ENCODE measurements around the gene CGB7.
"Not testable (repeated sequence)": the region's sequence is repeated elsewhere in the genome, so short reads cannot be mapped to it uniquely, and the experiment has no call there.

CGB7 gene

DNA sequence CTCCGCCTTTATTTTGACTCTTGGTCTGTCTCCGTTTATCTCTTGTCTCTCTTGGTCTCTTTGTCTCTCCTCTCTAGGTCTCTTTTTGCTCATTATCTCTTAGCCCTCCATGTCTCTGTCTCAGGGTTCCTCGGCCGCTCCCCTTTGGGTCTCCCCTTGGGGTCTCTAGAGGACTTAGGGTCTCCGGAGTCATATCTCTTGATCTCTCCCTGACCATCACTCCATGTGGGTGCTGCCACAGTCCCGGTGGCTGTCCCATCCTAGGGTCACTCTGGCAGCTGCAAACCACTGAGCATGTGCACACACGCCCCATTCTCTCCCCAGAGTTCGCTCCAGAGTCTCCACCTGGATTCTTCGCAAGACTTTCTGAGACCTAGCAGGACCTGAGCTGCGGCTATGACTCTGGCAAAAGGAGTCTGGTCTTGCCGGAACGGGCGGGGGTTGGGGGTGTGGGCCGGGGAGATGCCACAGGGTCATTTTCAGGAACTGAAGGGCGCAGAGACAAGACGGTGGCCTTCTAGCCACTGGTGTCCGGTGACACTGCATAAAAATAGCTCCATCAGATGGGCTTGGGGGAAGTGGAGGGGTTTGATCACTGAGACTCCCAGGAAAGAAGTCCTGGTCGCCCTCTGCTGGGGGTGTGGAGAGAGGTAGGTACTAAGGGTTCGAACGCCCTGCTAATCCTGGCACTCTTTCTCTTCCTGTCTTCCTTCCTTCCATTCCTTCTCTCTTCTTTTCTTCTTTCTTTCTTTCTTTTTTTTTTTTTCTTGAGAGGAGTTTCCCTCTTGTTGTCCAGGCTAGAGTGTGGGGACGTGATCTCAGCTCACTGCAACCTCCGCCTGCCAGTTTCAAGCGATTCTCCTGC, 16.2 kb upstream of the CGB7 start:
- DNase-seq (ENCODE audit: low read depth in 2 of 2), result no peak

DNA sequence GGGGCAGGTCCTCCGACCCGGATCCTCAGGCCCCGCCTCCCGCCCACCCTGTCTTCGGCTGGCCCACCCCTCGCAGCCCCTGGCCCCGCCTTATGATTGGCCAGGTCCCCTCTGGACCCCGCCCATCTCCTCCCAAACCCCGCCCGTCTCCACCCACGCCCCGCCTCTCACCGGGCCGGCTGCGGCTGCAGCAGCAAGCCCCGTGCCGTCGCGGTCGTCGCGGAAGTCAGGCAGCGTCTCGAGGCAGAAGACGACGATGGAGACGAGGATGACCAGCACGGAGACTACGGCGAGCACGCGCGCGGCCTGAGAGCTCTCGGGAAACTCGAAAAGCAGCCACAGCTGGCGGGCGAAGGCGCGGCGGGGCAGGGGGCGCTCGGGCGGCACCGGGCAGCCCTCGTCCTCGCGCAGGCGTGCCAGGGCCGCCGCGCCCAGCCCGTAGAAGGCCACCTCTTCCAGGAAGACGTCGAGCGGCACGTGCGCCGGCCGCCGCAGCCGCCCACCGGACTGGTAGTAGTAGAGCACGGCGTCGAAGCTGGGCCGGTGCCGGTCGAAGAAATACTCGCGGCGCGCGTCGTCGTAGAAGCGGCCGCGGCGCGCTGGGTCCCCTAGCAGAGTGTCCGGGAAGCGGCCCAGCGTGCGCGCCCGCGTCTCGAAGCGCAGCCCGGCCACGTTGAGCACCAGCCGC, 14.5 kb upstream of the CGB7 start:
- DNase-seq (ENCODE audit: low read depth in 2 of 2), result peak in 1 of 2 experiments; percentile 26

GRCh38 chr19:49070416-49070815, 12.9 kb upstream of the CGB7 start:
- no peak for DNase-seq (ENCODE audit: low read depth in 2 of 2)

DNA sequence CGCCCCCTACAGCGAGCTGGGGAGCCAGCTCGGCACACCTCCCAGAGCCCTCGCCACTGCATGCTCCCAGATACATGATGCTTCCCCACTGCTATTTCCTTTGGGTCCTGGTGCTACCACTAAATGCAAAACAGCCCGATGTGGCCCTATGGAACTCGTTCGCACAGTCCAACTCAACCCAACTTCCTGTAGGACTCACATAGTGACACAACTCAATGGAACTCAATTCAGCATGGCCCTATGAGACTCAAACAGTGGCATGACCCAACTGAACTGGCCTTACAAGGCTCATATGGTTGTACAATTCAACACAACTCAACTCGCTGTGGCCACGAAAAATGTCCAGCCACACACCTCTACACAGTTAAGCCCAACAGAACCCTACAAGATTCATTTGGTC, 11.5 kb upstream of the CGB7 start:
- DNase-seq (ENCODE audit: low read depth in 2 of 2), result no peak

DNA sequence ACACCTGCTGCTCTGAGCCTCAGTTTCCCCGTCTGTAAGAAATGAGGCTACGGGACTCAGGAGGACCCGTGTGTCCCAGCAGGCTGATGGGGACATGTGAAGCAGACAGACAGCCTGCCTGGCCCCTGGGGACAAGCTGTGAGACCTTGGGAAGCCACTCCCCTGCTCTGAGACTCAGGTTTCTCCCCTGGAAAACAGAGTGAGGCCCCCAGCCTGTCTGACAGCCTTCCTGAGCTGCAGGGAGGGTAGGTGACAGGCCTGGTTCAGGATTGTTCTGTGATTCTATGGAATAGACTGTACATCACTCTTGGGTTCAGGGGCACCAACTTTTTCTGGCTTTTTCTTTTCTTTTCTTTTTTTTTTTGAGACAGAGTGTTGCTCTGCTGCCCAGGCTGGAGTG, 10.0 kb upstream of the CGB7 start:
- DNase-seq (ENCODE audit: low read depth in 2 of 2), result no peak

DNA sequence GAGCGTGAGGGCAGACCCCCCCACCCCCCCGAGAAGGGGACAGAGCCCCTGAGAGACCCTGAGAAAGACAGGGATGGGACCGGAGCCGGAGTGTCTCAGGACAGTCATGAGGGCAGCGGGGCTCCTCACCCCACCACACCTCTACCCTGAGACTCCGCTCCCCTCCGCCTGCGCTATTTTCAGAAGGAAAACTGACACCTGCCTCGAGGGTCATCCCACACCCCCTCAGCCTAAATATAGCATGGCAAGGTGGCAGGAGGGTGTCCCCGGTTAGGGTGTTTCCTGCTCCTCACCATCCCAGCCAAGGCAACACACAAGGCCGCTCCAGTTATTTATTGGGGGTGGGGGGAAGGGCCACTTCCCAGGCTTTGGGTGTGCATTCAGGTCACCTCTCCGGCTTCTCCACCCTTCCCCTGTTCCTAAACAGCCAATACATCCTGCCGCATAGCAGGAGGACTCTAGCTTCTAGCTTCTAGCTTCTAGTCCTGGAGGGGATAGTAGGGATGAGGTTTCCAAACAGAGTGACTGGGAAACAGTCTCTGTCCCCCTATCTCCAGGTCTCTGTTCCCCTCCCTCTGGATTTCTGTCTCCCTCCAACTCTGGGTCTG, 8.5 kb upstream of the CGB7 start:
- no peak for DNase-seq (ENCODE audit: low read depth in 2 of 2)

DNA sequence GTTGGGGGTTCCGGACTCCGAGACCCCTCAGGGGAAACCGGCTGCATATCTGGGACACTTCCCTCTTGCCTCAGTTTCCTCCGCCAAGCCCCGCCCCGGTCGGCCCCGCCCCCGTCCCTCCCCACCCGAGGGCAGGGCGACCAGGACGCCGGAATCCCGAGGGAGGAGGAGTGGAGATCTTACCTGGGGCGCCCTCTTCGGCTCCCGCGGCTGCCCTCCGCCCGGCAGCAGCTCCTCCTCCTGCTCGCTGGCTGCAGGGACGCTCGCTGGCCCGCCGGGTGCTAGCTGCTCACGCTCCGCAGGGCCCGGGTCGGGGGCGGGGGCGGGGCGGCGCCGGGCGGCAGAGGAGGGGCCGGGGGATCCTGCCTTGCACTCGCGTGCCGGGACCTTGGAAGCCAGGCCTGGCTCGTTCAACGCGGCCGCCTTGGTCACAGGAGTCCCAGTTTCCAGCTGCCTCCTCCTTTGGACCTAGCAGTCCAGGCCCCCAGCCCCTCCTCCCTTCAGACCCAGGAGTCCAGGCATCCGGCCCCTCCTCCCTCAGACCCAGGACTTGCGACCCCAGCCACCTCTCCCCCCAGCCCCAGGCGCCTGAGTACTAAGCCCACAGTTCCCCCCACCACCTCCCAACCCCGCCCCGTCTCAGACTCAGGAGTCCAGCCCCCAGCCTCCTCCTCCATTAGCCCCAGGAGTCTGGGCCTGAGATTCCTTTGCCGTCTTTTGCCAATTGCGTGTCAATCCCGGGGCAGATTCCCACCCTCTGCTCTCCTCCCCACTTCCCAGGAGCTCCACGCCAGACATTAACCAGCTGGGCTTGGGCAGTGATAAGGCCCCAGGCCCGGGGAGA, 7.4 kb upstream of the CGB7 start, which contains the start of gene NTF4:
Gene NTF4 (minus strand): TSS at position 51 of the 844 bp plus-strand sequence. CDS start 2,821 bp downstream, outside the sequence.
- no peak for DNase-seq (ENCODE audit: low read depth in 2 of 2)

GRCh38 chr19:49064029-49064629, 6.6 kb upstream of the CGB7 start:
- DNase-seq (ENCODE audit: low read depth in 2 of 2), result no peak

GRCh38 chr19:49061445-49061844, 3.9 kb upstream of the CGB7 start:
- no peak for DNase-seq (ENCODE audit: low read depth in 2 of 2)

DNA sequence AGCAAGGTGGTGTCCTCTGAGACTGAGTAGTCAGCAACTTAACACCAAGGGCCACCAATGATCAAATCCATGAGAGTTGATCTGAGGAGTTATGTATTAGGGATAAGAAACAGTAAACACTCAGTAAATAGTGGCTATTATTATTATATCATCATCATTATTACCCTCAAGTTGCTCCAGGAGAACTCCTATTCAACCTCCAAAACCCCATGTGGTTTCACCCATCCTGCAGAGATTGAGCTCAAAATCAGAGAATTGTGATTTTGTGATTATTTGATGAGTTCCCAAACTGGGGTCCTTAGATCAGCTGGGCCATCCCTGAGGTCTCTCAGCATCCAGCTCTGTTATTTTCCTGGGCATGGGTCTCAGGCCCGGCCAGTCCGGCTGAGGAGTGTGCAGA, 3.5 kb upstream of the CGB7 start:
- no peak for DNase-seq (ENCODE audit: low read depth in 2 of 2)

GRCh38 chr19:49059053-49059452, 1.5 kb upstream of the CGB7 start:
- no peak for DNase-seq (ENCODE audit: low read depth in 2 of 2)

- DNase-seq (ENCODE audit: low read depth in 2 of 2), result no peak
Observed at GRCh38 chr19:49058562-49058961, 1.0 kb upstream of the CGB7 start.

GRCh38 chr19:49056902-49057596, 500 bp downstream of the CGB7 start:
- not testable (repeated sequence) for DNase-seq (ENCODE audit: low read depth in 2 of 2)

DNA sequence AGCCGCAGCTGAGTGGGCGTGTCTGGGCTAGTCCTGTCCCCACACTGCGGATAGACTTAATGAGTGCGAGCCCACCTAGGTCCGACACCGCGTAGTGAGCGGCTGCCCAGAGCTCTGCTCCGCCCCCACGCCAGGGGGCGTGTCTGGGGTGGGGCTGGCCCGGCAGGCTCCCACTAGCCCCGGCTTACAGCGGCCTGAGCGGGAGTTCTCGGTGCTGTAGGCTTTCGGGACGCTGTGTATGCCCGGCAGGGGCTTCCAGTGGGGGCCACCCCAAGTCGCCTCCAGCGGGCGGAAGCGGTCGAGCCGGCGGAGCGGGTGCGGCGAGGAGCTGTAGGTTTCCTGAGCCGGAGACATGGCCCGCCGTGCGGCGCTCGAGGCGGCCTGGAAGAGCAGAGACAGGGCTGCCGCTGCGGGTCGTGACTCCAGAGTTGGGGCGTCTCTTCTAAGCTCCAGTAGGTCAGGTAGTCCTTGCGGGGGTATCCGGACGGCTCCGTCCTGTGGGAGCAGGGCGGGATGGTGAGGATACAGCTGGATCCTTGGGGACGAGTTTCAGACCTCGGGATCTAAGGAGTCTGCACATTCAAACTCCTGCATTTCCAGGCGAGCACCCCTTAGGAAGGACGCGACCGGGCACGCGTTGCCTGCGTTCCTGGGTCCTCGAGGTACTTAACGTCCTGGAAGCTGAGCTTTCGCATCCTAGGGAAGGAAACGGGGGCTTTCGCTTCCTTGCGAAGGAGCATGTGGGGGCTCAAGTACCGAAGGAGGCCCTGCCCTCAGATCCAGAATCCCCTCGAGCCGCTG, 1.2 kb downstream of the CGB7 start:
- DNase-seq (ENCODE audit: low read depth in 2 of 2), result peak in 1 of 2 experiments; percentile 44

- not testable (repeated sequence) for DNase-seq (ENCODE audit: low read depth in 2 of 2)
Observed at GRCh38 chr19:49050376-49051033, 7.0 kb downstream of the CGB7 start.

DNA sequence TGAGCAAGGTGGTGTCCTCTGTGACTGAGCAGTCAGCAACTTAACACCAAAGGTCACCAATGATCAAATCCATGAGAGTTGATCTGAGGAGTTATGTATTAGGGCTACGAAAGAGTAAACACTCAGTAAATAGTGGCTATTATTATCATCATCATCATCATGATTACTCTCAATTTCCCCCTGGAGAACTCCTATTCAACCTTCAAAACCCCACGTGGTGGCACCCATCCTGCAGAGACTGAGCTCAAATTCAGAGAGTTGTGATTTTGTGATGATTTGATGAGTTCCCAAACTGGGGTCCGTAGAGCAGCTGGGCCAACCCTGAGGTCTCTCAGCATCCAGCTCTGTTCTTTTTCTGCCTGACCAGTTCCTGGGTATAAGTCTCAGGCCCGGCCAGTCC, 7.7 kb downstream of the CGB7 start:
- not testable (repeated sequence) for DNase-seq (ENCODE audit: low read depth in 2 of 2)

GRCh38 chr19:49049011-49049410, 8.5 kb downstream of the CGB7 start, which contains the start of gene CGB8:
Gene CGB8, minus strand, starts transcription at chr19:49049111. Its CDS starts 372 bp downstream, at chr19:49048739.
- DNase-seq (ENCODE audit: low read depth in 2 of 2), result not testable (repeated sequence)

DNA sequence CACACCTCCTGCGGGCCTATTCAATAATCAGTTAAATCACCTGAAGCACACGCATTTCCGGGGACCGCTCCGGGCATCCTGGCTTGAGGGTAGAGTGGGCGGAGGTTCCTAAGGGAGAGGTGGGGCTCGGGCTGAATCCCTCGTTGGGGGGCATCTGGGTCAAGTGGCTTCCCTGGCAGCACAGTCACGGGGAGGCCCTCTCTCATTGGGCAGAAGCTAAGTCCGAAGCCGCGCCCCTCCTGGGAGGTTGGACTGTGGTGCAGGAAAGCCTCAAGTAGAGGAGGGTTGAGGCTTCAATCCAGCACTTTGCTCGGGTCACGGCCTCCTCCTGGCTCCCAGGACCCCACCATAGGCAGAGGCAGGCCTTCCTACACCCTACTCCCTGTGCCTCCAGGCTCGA, 14.0 kb downstream of the CGB7 start, which contains the start of gene CGB5:
Gene CGB5 (plus strand): TSS at position 301 of the 400 bp plus-strand sequence. CDS start 362 bp downstream, outside the sequence.
- not testable (repeated sequence) for DNase-seq (ENCODE audit: low read depth in 2 of 2)

DNA sequence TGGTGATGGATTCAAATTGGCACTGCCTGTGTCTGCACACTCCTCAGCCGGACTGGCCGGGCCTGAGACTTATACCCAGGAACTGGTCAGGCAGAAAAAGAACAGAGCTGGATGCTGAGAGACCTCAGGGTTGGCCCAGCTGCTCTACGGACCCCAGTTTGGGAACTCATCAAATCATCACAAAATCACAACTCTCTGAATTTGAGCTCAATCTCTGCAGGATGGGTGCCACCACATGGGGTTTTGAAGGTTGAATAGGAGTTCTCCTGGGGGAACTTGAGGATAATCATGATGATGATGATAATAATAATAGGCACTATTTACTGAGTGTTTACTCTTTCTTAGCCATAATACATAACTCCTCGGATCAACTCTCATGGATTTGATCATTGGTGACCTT, 14.9 kb downstream of the CGB7 start:
- not testable (repeated sequence) for DNase-seq (ENCODE audit: low read depth in 2 of 2)
